B cell (primary cell): ENCODE data around the gene PITPNM3. TPM values are rescaled to one million over a fixed set of nuclear protein-coding genes. Genes with fewer than 3 reads are reported as not detected.

Source experiments
- ATAC-seq: fragments of 200-7000 bp; cut with Tn5 transposase; one replicate; pipeline ENCODE4 v1.10.0; 2021; ENCODE audit warnings: low read depth, mild to moderate bottlenecking, moderate number of reproducible peaks, moderate library complexity
- CTCF ChIA-PET: fragments of 350-600 bp; sonication (Branson Sonifier 250); formaldehyde crosslinking; loops from one replicate; lab custom pipeline; 2021; ENCODE audit warnings: antibody characterized with exemption, inconsistent platforms; lab: Charles Lee
- POLR2A ChIA-PET: fragments of 350-600 bp; sonication (Branson Sonifier 250); formaldehyde crosslinking; loops from one replicate; lab custom pipeline; 2021; ENCODE audit warnings: antibody characterized with exemption; lab: Charles Lee
- DNase-seq: peaks from one replicate; pipeline ENCODE4 v3.0.0; 2013
- H2AFZ ChIP-seq: 2 replicates; pipeline ENCODE4 v1.6.1; 2012; ENCODE audit warnings: mild to moderate bottlenecking, low read depth, low read length; ENCODE audit not compliant: insufficient read depth, poor library complexity, severe bottlenecking
- H3K27ac ChIP-seq, 2 donors: 1 replicate in 1 of 2; 2 replicates in 1 of 2; pipeline ENCODE4 v1.5.1; 2012 to 2013; ENCODE audit warnings: low read length in 2 of 2, mild to moderate bottlenecking in 2 of 2, moderate library complexity in 1 of 2
- H3K27me3 ChIP-seq, 4 experiments: fragments of 200-600 bp in 1 of 4; sonication (generic) in 1 of 4; replicated peaks in 1 of 4; 1 replicate in 2 of 4; 2 replicates in 2 of 4; pipeline versions ENCODE4 v1.6.1 to v1.7.0; 2013 to 2016; ENCODE audit warnings: low read length in 3 of 4, mild to moderate bottlenecking in 2 of 4, mixed read lengths in 1 of 4, moderate library complexity in 1 of 4; ENCODE audit not compliant: insufficient read depth in 4 of 4, control insufficient read depth in 3 of 4; ENCODE audit errors: control extremely low read depth in 1 of 4
- H3K36me3 ChIP-seq, 2 experiments: replicated peaks in 1 of 2; 1 replicate in 1 of 2; 2 replicates in 1 of 2; pipeline versions ENCODE4 v1.6.1 to v1.7.1; 2013; ENCODE audit warnings: low read length in 1 of 2; ENCODE audit not compliant: insufficient read depth in 2 of 2, control insufficient read depth in 1 of 2; ENCODE audit errors: control extremely low read depth in 1 of 2, extremely low read depth in 1 of 2
- H3K4me1 ChIP-seq, 2 donors: fragments of 200-600 bp in 1 of 2; sonication (generic) in 1 of 2; 1 replicate in 1 of 2; 2 replicates in 1 of 2; pipeline versions ENCODE4 v1.5.1 to v1.6.1; 2013 to 2017; ENCODE audit warnings: low read length in 2 of 2; ENCODE audit not compliant: control insufficient read depth in 2 of 2, insufficient read depth in 2 of 2
- H3K4me2 ChIP-seq: replicated peaks from 2 replicates; pipeline ENCODE3; 2012; ENCODE audit warnings: mild to moderate bottlenecking, low read depth, low read length; ENCODE audit not compliant: poor library complexity, severe bottlenecking
- H3K4me3 ChIP-seq, 5 experiments: fragments of 200-600 bp in 1 of 5; sonication (generic) in 1 of 5; 1 replicate in 3 of 5; 2 replicates in 2 of 5; pipeline versions ENCODE4 v1.5.1 to v1.7.0; 2011 to 2016; ENCODE audit warnings: low read length in 4 of 5, mild to moderate bottlenecking in 4 of 5, low read depth in 2 of 5, control low read depth in 1 of 5, moderate library complexity in 1 of 5; ENCODE audit not compliant: insufficient read depth in 1 of 5; ENCODE audit errors: control extremely low read depth in 1 of 5, extremely low read depth in 1 of 5
- H3K79me2 ChIP-seq: fragments of 200-600 bp; sonication (generic); one replicate; pipeline ENCODE4 v1.6.0; 2016; ENCODE audit warnings: low read length; ENCODE audit not compliant: control insufficient read depth, insufficient read depth
- H3K9ac ChIP-seq: fragments of 200-600 bp; sonication (generic); 2 replicates; pipeline ENCODE4 v1.6.1; 2017; ENCODE audit warnings: mild to moderate bottlenecking, low read length, moderate library complexity
- H3K9me3 ChIP-seq, 3 donors: one replicate each; pipeline versions ENCODE4 v1.6.1 to v1.7.1; 2013; ENCODE audit warnings: low read length in 2 of 3; ENCODE audit not compliant: control insufficient read depth in 2 of 3, insufficient read depth in 1 of 3; ENCODE audit errors: control extremely low read depth in 1 of 3
- H4K20me1 ChIP-seq: 2 replicates; pipeline ENCODE4 v1.6.0; 2012; ENCODE audit warnings: mild to moderate bottlenecking, low read length; ENCODE audit not compliant: insufficient read depth, control insufficient read depth, poor library complexity, severe bottlenecking
- H3K27ac Mint-ChIP-seq: one replicate; pipeline ENCODE4 v1.8.0; 2021; ENCODE audit warnings: mixed read lengths
- H3K27me3 Mint-ChIP-seq: one replicate; pipeline ENCODE4 v1.8.0; 2021; ENCODE audit warnings: mixed read lengths
- H3K4me1 Mint-ChIP-seq: one replicate; pipeline ENCODE4 v1.8.0; 2021; ENCODE audit warnings: mixed read lengths
- H3K4me3 Mint-ChIP-seq: one replicate; pipeline ENCODE4 v1.8.0; 2021; ENCODE audit warnings: mixed read lengths
- H3K9me3 Mint-ChIP-seq: one replicate; pipeline ENCODE4 v1.8.0; 2022; ENCODE audit warnings: mixed read lengths; ENCODE audit not compliant: insufficient read depth
- CTCF ChIP-seq: fragments of 200-600 bp; IDR thresholded peaks from one replicate; pipeline ENCODE4 v1.8.0; 2022; ENCODE audit warnings: antibody characterized with exemption, mild to moderate bottlenecking
- EZH2 ChIP-seq: IDR thresholded peaks from 2 replicates; pipeline ENCODE4 v1.6.1; 2012; ENCODE audit warnings: borderline replicate concordance, low read depth, mild to moderate bottlenecking, moderate library complexity, low read length; ENCODE audit not compliant: insufficient read depth, poor library complexity, severe bottlenecking
- WGBS: methylation state at CpG from one replicate; pipeline ENCODE4 v1.1.5; 2013; ENCODE audit warnings: missing lambda C conversion rate; ENCODE audit not compliant: insufficient coverage; 5-methylcytosine and 5-hydroxymethylcytosine counted together
- intact Hi-C: fragments of 100-400 bp; cut with micrococcal nuclease; formaldehyde crosslinking; loops from one replicate; pipeline ENCODE4 v1.10.0; 2022
- polyA plus RNA-seq: library from polyadenylated mRNA; depleted of rRNA; stranded (reverse); fragments of >200 nt; gene quantifications from 2 replicates; pipeline ENCODE4 v1.2.3, GENCODE V29; 2012
- total RNA-seq, 2 donors: library from RNA; stranded (reverse); fragments of 120-200 nt in 1 of 2; gene quantifications; 1 replicate in 1 of 2; 2 replicates in 1 of 2; pipeline versions ENCODE4 v1.2.3 to v1.2.4, GENCODE V29; 2013 to 2022

Gene PITPNM3
- total and polyA plus RNA-seq, 2 donors (not counting 1 experiment from before 2014, with no cell fraction given): 0.31 to 0.49 TPM

GRCh38 chr17:6603744-6604325, 47.5 kb upstream of the PITPNM3 start:
- H3K4me1 ChIP-seq: peaks cover 11 to 12% of the 10 kb centered on the region in 2 donors
- no peak overlapping the region for H3K4me3 ChIP-seq
- H3K9ac ChIP-seq: no peak overlapping the region
- WGBS: 96% methylated on average over 3 of the region's 3 CpGs
- H3K79me2 ChIP-seq: no peaks in the 10 kb centered on the region
- Mint-ChIP-seq H3K27me3 (no peaks in the 10 kb centered on the region), H3K4me3 (no peak overlapping the region), H3K27ac (no peak overlapping the region), H3K4me1 (peaks cover 13% of the 10 kb centered on the region), H3K9me3 (no peaks in the 10 kb centered on the region)
- POLR2A ChIA-PET: no interaction called here
- DNase-seq: no peak
- intact Hi-C loops: no loop called here
- CTCF ChIA-PET: no interaction called here
- TF ChIP-seq EZH2 (no peak), CTCF (no peak)
- no peaks in the 10 kb centered on the region for H3K9me3 ChIP-seq
- H2AFZ ChIP-seq: no peak overlapping the region
- H3K4me2 ChIP-seq: no peak overlapping the region
- no peaks in the 10 kb centered on the region for H4K20me1 ChIP-seq
- H3K27ac ChIP-seq: no peak overlapping the region
- no peaks in the 10 kb centered on the region for H3K27me3 ChIP-seq
- H3K36me3 ChIP-seq: peaks cover 5 to 41% of the 10 kb centered on the region in 2 experiments
- ATAC-seq: no peak

GRCh38 chr17:6602141-6602540, 45.8 kb upstream of the PITPNM3 start:
- Mint-ChIP-seq H3K9me3 (no peaks in the 10 kb centered on the region), H3K27ac (no peak overlapping the region), H3K4me1 (peaks cover 14% of the 10 kb centered on the region), H3K4me3 (no peak overlapping the region), H3K27me3 (no peaks in the 10 kb centered on the region)
- Histone ChIP-seq H4K20me1 (no peaks in the 10 kb centered on the region), H3K27ac (no peak overlapping the region), H2AFZ (no peak overlapping the region), H3K4me1 (peaks cover 11 to 12% of the 10 kb centered on the region in 2 donors), H3K27me3 (no peaks in the 10 kb centered on the region), H3K4me3 (no peak overlapping the region), H3K9ac (no peak overlapping the region), H3K4me2 (no peak overlapping the region), H3K79me2 (no peaks in the 10 kb centered on the region), H3K9me3 (no peaks in the 10 kb centered on the region), H3K36me3 (peaks cover 8 to 31% of the 10 kb centered on the region in 2 experiments)
- no peak for TF ChIP-seq EZH2
- TF ChIP-seq CTCF: no peak
- DNase-seq (no peak), ATAC-seq (no peak)
- ChIA-PET CTCF (no interaction called here), POLR2A (no interaction called here)
- WGBS: no CpG with 5 or more reads among the region's 2 CpGs
- intact Hi-C loops: no loop called here
